ENCODE measurements around the gene ZNF518A.
"Not testable (repeated sequence)": the region's sequence is repeated elsewhere in the genome, so short reads cannot be mapped to it uniquely, and the experiment has no call there.

ZNF518A gene

DNA sequence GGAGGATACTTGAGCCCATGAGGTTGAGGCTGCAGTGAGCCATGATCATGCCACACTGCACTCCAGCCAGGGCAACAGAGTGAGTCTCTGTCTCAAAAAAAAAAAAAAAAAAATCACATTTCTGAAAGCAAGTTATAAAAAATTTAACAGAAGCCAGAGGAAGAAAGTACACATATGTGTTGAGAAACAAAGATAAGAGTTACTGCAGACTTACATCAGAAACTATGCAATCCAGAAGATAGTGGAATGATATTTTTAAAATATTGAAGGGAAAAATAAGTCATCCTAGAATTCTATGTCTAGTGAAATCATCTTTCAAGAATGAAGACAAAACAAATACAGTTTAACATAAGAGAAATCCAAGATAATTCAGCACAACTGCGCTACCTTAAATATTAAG lies 46.9 kb downstream of the ZNF518A start:
- H3K4me3 ChIP-seq (ENCODE audit: low read length), result no peak overlapping the region
- TF ChIP-seq ZNF274 (IDR thresholded peaks at IDR 0.05; ENCODE audit: low read depth, low read length), result no peak

DNA sequence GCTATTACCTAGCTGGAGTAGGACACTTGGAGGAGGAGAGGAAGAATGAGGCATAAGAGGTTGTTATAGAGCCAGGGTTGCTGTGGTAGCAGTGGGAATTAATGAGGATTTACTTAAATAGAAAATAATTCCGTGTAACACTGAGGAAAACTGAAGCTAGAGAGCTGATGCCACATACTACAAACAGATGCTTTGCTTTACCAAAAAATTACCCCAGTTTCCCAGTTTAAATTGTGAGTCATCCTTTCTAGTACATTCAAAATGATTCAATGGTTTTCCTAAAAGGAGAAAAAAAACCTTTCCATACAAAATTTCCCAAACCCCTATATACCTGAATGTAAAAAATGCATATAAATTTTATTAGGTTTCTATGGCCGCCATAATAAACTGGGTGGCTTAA lies 58.3 kb downstream of the ZNF518A start:
- no peak overlapping the region for H3K4me3 ChIP-seq (ENCODE audit: low read length)
- TF ChIP-seq ZNF274 (IDR thresholded peaks at IDR 0.05; ENCODE audit: low read depth, low read length), result no peak

DNA sequence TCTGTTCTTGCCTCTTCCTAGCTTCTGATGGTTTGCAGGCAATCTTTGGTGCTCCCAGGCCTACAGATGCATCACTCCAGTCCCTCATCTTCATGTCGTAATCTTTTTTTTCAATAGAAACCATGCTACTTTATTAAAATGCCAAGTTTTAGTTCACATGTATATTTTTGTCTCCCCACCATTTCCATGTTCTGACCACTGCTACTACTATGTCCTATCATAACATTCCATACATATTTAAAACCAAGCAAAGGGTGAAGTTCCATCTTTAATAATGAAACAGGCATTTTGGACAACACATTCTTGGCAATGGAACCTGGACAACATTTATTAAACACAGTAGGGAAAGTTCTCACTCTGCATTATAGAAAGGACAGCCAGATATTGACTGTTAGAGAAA lies 58.8 kb downstream of the ZNF518A start:
- no peak for TF ChIP-seq ZNF274 (IDR thresholded peaks at IDR 0.05; ENCODE audit: low read depth, low read length)
- no peak overlapping the region for H3K4me3 ChIP-seq (ENCODE audit: low read length)

DNA sequence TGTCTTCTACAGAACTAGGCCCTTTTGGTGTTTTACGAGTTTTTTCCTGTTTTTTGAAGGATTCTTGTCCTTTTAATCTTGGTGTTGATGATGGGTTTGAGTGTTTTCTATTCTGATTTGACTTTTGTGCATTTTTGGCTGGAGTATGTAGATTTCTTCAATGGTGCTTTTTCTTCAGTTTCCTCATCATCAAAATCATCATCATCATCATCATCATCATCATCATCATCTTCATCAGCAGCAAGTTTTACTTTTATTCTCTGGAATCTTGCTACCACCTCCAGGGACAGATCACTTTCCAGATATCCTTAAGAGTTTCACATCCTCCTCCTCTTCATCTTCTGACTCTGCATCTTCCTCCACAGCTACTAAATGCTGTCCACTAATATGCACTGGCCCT lies 59.4 kb downstream of the ZNF518A start:
- not testable (repeated sequence) for H3K4me3 ChIP-seq (ENCODE audit: low read length)

DNA sequence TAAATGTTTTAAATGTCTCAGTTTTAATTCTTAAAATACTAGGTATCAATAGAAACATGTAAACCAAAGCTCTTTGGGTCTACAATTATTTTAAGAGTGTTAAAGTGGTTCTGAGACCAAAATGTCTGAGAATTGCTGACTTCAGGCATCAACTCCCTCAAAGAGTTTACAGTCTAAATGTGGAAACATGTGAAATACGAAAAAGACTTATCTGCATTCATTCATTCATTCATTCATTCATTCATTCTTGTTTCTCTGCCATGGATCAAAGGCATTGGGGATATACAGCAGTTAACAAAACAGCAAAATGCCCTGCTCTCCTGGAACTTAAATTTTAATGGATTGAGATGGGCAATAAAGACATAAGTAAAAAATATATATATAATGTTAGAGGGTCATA lies 71.4 kb downstream of the ZNF518A start:
- TF ChIP-seq ZNF274 (IDR thresholded peaks at IDR 0.05; ENCODE audit: low read depth, low read length), result no peak
- H3K4me3 ChIP-seq (ENCODE audit: low read length), result no peak overlapping the region

DNA sequence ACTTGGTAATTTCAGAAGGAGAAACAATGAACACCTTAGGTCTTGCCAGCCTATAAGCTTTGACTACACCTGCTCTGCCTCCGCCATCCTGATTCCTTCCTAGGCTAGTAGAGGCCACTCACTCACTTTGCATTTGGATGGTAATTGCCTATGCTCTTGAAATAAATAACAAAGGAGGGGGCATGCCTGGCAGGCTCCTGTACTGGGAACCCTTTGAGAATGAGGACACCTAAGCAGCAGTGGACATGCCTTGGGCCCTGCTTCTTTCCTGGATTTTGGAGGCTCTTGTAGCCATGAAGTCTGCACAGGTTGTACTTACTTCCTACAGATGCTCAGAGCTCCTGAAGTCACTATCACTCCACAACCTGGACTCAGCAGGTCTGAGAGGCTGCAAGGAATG lies 75.5 kb downstream of the ZNF518A start:
- no peak for TF ChIP-seq ZNF274 (IDR thresholded peaks at IDR 0.05; ENCODE audit: low read depth, low read length)

DNA sequence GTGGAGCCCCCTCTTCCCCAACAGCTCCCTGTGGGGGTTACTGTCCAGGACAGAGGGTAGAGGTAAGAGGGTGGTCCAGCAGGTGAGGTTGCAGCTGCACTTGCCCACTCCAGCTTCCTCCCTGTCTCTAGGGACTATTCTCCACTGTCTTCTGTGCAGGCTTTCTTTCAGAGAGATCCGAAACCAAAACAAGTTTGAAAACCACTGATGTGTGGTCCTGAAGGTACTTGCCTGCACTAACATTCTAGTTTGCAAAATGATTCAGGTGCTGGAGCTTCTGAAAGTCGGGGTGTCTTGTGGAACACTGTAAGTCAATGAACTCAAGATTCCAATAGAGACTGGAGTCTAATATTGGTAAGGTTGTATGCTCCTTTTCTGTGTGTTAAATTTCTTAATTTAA lies 78.2 kb downstream of the ZNF518A start:
- no peak overlapping the region for H3K4me3 ChIP-seq (ENCODE audit: low read length)
- TF ChIP-seq ZNF274 (IDR thresholded peaks at IDR 0.05; ENCODE audit: low read depth, low read length), result no peak

More for the DNA sequence above, 75.5 kb downstream of the ZNF518A start:
- H3K4me3 ChIP-seq (ENCODE audit: low read length), result no peak overlapping the region

DNA sequence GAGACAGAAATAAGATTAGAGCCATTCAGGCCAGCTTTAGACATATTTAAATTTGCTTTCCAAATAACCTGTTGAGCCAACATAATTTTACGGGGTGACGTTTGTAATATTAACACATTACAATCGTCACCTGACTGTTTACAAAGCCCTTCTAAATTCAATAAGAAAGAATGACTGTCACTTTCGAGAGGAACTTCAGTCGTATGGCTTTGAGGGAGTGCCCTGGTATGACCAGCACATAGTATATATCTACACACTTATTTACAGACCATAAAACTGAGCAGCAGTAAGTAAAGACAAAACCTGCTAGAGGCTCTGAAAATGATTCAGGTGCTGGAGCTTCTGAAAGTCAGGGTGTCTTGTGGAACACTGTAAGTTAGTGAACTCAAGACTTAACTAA lies 78.8 kb downstream of the ZNF518A start:
- H3K4me3 ChIP-seq (ENCODE audit: low read length), result no peak overlapping the region
- no peak for TF ChIP-seq ZNF274 (IDR thresholded peaks at IDR 0.05; ENCODE audit: low read depth, low read length)

DNA sequence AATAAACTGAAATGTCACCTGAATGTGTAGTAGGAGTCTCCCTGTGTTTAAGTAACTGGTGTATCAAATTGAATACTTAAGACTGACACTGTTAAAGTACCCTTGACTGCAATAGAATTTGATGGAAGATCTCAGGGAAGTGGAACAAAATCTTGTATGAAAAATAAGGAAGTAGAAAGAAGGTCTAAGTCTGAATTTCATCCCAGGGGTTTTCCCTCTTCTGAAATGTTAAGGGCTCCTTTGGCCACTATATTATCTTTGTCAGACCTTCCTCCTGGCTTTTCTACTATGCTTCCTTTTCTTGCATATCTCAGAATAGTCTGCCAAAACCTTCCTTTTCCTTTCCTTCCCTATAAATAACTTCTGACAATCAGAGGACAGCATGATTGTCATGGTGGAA lies 81.7 kb downstream of the ZNF518A start:
- TF ChIP-seq ZNF274 (IDR thresholded peaks at IDR 0.05; ENCODE audit: low read depth, low read length), result no peak
- H3K4me3 ChIP-seq (ENCODE audit: low read length), result no peak overlapping the region

DNA sequence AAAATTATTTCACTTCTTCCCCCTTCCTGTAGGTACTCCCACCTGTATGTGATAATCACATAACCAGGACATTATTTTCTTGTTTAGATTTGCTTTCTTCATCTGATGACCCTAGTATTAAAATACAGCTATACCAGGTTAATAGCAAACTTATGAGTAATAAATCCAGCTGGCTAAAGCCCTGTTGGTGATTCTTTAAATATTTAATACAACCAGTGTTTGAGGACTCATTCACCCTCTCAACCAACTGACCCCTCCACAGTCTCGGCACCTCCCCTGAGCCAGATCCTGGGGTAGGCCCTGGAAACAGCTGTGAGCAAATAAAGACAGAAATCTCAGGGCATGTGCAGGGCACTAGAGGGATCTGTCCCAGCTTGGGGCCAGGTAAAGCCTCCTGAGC lies 82.8 kb downstream of the ZNF518A start:
- no peak overlapping the region for H3K4me3 ChIP-seq (ENCODE audit: low read length)
- TF ChIP-seq ZNF274 (IDR thresholded peaks at IDR 0.05; ENCODE audit: low read depth, low read length), result no peak
